ENCODE data around the gene PYROXD2. TPM values are rescaled to one million over a fixed set of nuclear protein-coding genes. Genes with fewer than 3 reads are reported as not detected.

PYROXD2 gene
- total and polyA plus RNA-seq, 9 donors, result 8.8 to 18.9 (median 14.3) TPM

GRCh38 chr10:98337484-98337883 lies 77.5 kb downstream of the PYROXD2 start:
- no peak for DNase-seq
- H3K4me1 ChIP-seq (ENCODE audit: control insufficient read depth, insufficient read depth, low read length), result peaks cover 20% of the 10 kb centered on the region
- H3K36me3 ChIP-seq (ENCODE audit: control insufficient read depth, insufficient read depth, low read length), result no peaks in the 10 kb centered on the region
- H3K27ac ChIP-seq (ENCODE audit: low read length), result no peak overlapping the region
- no peaks in the 10 kb centered on the region for H3K9me3 ChIP-seq (replicated peaks; ENCODE audit: control insufficient read depth, low read depth, low read length)
- no peak overlapping the region for H3K4me3 ChIP-seq (ENCODE audit: low read length)
- H3K27me3 ChIP-seq (ENCODE audit: control insufficient read depth, insufficient read depth, low read length), result no peaks in the 10 kb centered on the region
- 82% methylated on average over 2 of the region's 8 CpGs for WGBS (ENCODE audit: insufficient coverage)

Other genes with a start within 250 kb of the PYROXD2 start
- 9.7 TPM for gene LOXL4, start 147.0 kb downstream of the PYROXD2 start, total RNA-seq
- gene LOXL4, start 147.0 kb downstream of the PYROXD2 start, polyA plus RNA-seq (ENCODE audit: insufficient read depth in 1 of 8, insufficient read length in 8 of 8, low replicate concordance in 1 of 8), result 10 to 100 TPM in 1 of 8 donors, 1 to 10 TPM in 7; 6.4 to 11.8 (median 9.2) TPM
- 9.7 TPM for gene HPS1, start 31.8 kb upstream of the PYROXD2 start, total RNA-seq
- 10 to 100 TPM; 14.4 to 24.3 (median 16.6) TPM for gene HPS1, start 31.8 kb upstream of the PYROXD2 start, polyA plus RNA-seq (ENCODE audit: insufficient read depth in 1 of 8, insufficient read length in 8 of 8, low replicate concordance in 1 of 8)

Data from muscle of leg (tissue), 11 donors.